ENCODE results near the gene SEZ6. TPM values are rescaled to one million over a fixed set of nuclear protein-coding genes. Genes with fewer than 3 reads are reported as not detected.

Gene SEZ6
- total RNA-seq, 1 experiment from 2014 or later: not detected

DNA sequence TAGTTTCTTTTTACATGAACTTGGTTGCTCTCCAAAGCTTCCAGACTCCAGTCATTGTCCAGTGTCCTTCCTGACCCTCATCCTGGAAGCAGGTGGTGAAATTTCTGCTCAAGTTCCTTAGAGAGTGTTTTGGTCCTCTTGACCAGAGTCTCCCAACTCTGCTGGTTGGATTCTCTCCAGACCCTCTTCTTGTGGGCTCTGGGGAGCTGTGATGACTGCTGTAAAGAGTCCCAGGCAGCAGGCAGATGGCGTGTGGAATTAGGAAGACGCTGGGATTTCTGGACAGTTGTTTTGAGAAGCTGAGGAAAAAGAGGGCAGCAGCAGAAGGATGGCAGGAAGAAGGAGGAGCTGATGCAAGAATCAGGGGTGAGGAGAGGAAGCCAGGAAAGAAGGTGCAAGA is 1.6 kb upstream of the SEZ6 start:
- DNase-seq (ENCODE audit: low read depth): no peak

DNA sequence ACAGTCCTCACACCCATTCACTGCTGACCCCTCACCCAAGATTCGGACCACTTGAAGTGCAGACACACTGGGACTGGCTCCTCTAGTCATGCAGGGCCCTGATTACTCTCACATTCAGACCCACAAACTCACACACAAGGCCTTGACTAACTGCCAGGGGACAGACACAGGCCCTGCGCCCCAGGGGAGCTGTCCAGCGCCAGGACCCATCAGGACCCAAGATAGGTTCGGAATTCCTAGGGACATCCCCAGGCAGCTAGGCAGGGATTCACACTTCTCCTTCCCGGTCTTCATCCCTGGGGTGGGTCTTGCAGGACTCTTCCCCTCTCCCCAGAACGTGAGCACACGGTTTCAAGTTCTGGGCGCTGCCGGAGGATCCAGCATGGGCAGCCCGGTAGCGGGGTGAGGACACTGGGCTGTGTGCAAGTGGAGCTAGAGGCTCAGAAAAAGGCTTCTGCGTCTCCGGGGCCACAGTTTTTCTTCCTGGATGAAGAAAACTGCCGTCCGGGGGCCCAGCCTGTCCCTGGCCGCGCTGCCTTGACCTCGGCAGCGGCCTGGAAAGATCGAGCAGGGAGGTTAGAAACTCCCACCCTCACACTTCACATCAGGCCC is 1.6 kb downstream of the SEZ6 start:
- DNase-seq (ENCODE audit: low read depth): peak; percentile 41

DNA sequence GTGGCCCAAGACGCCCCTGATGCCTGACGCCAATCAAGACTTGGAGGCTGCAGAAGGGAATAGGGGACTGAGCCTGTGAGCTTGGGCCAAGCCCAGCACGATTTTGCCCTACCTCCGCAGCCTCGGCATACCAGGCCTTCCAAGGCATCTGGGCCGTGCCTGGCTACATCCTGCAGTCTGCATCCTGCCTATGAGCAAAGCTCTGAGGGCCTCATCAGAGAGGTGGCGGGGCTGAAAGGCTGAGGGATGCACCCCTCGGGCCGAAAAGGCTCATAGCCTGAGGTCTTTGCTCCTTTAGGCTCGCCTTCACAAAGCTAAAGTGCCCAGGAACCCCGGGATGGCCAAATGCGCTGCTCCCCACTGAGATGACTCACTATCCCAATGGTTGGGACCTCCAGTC is 2.5 kb downstream of the SEZ6 start:
- no peak for DNase-seq (ENCODE audit: low read depth)

DNA sequence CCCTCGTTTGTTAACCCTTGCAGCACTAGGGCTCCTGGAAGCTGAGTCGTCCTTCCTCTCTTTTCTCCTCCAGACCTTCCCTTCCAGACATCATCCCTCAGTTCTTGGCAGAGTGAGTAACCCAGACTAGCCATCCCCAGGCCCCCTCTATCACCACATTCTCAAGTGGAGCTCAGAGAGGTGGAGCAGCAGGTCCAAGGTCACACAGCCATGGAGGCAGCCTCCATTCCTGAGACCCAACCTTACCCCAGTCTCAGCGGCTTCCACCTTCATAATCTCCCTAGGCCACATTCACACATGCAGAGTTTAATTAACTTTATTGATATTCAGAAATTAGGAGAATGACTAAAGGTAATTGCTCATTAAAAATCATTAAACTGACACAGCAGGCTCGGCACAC is 3.0 kb downstream of the SEZ6 start:
- no peak for DNase-seq (ENCODE audit: low read depth)

DNA sequence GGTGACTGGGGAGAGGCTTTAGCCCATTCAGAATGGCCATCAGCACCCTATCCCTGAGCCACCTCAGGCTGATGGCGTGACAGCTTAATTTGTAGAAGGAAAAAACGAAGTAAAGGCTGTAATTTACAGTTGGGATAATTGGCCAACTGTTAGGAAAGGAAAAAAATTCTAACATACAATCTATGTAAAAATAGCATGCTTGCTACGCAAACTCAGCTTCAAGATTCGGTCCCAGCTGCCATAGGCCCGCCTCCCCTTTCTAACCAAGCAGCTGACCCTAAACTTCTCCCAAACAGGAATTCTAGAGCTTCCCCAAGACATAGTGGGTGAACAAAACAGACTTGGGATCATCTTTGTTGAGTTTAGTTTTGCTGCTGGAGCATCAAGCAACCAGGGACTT is 4.9 kb downstream of the SEZ6 start:
- DNase-seq (ENCODE audit: low read depth): no peak

DNA sequence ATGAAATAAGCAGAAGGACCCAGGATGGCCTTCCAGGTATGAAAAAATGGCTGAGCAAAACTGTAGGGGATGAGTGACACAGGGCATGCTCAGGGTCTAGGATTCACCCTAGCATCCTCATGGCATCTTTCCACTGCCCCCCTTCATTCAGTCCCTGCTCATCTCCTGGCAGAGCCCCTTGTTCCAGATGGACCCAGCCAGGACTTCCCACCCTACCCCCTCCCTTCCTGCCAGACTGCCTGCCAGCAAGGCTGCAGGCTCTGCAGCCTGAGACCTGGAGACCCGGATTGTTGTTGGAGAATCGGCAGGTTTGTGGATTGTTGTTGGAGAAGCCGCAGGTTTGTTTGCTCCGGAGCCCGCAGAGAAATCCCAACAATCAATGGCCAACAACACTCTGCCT is 6.6 kb downstream of the SEZ6 start:
- no peak for DNase-seq (ENCODE audit: low read depth)

DNA sequence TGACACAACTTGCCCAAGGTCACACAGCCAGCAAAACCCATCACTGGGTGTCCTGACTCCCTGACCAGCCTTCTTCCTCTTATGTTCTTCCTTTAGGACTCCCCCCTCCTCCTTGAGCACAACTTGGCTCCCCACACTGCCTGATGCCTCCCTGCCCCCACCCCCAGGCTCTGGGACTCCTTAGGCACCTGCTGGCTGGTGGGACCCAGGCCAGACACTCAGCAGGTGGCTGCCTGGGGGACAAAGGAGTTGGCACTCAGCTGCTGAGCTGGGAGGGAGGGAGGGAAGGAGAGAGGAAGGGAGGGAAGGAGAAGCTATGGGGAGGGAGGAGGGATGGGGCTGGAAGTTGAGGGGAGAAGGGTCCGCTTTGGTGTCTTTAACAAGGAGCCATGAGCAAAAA is 8.0 kb downstream of the SEZ6 start:
- no peak for DNase-seq (ENCODE audit: low read depth)

DNA sequence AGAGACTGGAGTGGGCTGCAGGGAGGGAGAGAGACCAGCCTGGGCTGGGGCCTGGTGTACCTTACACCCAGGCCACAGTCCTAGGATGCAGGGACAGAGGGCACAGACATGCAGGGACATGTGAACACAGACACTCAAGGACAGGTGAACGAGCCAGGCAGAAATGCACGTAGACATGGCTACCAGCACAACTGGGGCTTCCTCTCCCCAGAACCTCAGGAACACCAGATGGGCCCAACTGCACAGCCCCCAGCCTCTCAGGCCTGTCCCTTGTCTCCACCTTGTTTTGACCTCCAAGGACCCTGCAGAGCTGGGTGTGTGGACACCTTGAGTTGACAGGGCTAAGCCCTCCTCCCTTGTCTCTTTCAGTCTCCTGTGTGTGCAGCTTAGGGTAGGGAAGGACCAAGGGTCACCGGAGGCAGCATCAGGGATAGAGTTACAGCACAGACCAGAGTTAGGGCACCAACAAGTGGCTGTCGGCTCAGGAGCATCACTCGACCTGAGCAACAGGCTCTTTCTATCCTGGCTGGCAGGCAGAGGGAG is 9.2 kb downstream of the SEZ6 start:
- DNase-seq (ENCODE audit: low read depth): no peak

DNA sequence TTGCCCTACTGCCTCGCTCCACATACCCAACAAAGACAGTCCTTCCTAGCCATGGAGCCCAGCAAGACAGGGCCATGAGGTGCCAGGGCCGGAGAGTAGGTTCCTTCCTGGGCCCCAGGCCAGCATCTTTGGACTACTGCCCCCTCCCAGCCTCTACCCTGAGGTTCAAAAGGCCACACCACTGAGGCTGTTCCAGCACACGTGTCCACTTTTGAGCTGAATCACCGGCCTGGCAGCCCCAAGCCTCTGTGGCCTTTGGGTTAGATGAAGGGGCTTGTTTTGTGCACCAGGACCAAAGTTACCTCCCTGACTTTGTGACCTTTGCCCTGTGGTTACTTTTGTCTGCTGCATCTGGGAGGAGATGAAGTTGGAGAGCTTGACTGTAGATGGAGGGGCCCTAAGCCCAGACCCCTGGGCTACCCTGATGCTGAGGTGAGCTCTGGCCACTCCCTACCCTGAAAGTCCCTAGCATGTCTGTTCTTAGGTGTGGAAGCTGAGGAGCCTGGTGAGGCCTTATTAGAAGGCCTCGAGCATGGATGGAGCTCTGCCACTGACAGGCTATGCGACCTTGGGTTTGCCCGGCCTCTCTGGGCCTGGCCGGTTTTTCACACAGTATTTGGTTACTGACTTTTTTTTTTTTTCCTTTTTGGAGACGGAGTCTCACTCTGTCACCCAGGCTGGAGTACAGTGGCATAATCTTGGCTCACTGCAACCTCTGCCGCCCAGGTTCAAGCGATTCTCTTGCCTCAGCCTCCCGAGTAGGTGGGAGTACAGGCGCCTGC is 12.0 kb downstream of the SEZ6 start:
- peak; percentile 10 for DNase-seq (ENCODE audit: low read depth)

DNA sequence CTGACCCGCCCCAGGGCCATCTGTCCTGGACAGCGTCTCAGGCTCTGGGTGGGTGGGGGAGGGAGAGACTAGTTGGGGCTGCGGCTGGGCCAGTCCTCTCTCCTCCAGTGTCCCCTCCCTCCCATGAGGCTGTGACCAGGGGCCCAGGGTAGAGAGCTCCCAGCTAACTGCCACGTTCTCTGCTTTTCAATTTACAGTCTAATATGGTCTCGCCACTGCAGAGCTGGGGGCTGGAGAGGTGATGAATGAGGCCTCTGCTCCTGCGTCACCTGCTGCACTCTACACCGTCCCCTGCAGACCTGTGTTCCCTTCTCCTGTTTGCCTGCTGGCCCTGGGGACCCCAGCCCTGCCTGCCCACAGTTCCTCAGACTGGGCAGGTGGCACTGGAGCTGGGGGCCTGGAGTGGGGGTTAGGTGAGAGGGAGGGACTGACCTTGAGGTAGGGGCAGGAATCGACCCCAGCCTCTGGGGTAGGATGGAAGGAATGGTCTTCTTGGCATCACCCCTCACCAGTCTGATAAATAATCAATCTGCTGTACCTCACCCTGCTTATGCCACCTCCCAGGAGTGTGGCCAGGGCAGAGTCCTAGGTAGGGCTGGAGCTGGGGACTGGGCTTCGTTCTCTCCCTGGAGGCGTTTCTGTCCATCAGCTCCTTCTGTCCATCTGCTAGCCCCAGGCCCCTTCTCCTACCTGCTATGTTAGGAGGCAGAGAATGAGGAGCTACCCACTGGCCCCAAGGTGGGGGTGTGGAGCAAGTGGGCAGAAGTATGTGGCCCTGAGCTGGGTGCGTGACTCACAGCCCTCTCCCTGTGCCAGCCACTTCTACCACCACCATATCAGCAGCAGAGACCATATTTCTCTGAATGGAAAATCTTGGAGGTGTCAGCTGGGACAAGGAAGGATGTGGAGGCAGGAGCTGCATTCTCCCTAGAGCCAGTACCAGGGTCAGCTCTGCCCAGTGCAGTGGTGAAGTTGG is 12.9 kb downstream of the SEZ6 start:
- DNase-seq (ENCODE audit: low read depth): peak; percentile 28

DNA sequence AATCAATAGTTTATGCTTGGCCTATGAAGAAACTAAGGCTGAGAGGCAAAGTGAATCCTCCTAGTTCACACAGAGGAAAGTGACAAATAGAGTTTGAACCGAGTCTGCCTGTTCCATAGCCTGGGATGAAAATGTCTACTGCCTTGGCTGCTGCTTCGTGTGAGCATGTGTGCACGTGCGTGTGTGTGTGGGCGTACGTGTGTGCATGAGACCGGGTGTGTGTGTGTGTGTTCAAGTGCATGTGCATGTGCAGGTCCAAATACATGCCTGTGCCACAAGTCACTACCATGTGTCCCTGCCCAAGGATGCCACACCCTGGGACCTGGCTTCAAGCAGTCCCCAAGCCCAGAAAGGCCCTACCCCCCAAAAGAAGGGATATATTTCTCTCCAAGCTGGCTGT is 13.6 kb downstream of the SEZ6 start:
- no peak for DNase-seq (ENCODE audit: low read depth)

DNA sequence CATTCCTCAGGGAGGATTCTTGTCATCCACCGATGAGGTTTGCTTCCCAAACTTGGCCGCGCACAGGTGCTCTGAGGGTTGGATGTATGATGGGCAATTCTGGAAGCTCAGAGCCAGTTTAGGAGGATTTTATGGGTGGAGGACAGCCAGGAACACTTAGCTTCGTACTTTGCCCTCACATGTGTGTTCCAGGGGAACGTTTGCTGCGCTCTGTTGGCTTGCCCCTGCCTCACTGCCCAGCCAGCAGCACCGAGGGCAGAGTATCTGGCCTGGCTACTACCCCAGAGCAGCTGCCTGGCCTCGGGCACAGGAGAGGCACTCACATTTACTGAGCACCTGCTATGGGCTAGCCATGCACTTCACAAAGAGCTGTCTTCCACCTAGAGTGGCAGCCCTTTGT is 14.1 kb downstream of the SEZ6 start:
- DNase-seq (ENCODE audit: low read depth): no peak

DNA sequence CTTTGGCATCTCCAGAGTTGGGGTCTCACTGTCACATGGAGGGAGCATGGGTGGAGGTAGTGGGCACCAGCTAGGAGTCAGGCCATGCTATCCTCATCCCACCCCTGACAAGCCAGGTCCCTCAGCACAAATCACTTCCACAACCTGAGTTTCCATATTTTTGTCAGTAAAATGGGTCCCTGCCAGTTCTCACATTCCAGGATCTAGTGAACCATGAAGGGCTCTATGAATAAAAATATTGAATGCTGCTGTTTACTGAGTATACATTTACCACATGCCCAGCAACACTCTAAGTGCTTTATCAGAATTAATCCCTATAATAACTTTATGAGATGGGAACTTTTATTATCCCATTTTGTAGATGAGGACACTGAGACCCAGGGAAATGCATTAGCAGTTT is 16.8 kb downstream of the SEZ6 start:
- DNase-seq (ENCODE audit: low read depth): no peak

DNA sequence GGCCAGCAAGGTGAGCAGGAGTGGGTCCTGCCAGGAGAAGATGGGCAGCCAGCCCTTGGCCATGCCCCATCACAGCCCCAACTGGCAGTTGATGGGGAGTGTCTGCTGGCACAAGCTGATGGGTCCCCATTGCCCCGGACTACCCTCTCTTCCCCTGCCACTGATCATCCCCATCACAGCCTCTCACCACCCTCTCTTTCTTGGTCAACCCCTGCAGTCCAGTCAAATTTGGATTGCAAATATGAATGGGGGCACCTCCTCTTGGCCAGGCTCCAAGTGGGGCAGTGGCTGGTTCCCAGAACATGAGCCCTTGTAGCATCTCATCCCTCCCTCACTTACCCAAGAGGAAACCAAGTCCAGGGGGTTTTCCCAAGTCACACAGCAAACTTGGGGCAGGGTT is 17.4 kb downstream of the SEZ6 start:
- DNase-seq (ENCODE audit: low read depth): no peak

DNA sequence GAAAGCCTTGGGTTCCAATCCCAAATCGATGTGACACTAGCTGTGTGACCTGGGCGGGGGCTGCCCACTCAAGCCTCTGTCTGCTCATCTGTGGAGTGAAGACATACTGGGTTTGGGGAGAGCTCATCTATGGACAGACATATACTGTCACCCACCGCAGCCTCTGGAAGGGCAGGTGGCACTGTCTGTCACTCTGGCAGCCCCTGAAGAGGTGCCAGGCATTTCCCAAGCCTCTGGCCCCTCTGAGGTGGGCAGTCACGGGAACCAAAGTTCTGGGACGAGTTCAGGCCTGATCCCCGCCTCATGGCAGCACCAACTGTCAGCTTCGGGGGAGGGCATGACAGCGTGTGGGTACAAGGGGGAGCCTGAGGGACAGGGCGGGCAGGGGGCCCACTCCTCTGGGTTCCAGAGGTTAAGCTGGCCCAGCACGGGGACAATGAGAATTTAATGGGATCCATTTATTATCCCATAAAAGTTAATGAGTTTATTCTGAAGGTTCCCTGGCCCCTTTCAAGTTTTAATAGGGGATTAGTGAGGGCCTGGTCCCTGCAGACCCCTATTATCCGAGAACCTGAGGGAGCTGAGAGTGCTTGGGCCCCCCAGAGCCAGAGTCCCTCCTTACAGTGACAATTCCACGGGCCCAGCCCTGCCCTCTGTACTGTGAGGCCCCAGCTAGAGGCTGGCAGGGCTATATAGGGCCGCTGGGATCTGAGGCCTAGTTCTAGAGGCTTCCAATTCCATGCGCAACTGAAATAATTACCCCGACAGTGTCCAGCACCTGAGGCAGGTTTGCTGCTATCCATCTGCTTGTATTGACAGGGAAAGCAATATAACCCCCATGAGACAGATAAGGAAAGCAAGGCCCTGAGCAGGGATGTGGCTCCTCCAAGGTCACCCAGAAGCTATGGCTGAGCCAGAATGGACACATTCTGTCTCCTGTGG is 18.8 kb downstream of the SEZ6 start:
- DNase-seq (ENCODE audit: low read depth): no peak

DNA sequence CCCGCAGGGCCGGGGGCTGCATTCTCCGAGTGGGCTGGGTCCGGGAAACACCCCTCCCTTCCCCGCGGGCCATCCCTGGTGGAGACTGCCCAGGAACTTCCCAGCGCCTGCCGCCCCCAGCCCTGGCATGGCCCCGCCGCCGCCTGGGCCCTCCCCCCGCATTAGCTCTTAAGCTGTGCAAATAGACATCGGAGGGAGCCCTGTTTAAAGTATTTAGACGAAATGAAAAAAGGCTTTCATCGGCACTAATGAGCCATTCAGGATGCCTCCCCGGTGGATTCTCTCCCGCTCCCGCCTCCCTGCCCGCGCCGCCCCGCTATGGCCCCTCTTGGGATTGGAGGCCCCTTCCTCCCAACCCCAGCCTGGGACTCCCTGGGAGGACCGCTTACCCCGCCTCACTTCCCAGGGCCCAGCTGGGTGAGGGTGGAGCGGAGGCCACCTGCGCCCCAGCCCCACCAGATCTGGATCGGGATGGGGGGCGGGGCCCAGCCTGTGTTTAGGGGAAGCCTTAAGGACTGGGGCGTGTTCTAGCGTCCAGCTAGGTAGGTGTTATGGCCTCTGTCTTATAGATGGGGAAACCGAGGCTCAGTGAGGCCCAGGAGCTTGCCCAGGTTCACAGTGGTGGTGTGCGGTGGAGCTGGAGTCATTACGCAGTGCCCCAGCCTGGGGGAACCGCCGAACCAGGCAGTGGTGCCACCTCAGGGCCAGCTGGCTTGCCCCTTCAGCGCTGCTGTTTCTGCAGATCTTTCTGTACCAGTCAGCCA is 19.7 kb downstream of the SEZ6 start:
- DNase-seq (ENCODE audit: low read depth): no peak

DNA sequence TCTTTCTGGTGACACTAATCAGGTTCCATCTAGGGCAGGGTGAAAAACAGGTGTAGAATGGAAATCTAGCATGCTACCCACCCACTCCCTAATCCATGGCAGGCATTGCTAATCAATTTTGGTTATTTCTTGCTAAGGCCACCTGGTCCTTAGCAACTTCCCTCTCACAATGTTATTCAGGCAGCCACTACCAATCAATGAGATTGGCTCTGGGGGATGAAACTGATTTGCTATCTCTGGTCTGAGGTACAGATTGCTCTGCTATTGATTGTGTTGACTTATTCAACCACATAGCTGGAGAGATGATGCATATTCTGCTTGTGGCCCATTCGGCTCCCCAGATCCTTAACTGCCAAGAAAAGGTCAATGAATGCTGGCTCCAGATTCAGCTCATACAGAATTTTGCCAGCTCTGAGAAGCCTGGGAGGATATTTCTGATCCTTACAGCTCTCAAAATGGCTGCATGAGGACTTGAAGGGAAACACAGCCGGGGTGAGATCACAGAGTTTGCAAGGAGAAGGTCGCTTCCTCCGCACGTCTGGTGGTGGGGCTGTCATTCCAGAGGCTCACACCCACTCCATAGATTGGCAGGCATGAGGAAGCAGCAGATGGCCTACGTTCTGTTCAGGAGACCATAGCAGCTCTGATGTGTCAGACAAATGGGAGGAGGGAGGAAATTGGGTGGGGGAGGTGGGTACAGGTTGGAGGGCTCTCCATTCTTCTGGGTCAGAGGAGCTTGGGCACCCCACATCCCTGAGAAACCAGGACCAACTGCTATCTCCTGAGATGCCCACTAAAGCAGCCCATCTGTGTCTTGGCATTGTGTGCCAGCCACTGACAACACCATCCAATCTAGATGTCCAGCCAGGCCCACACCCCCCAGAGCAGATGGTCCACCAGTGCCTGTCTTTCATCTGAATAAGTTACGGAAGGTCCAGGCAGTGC is 22.3 kb downstream of the SEZ6 start:
- no peak for DNase-seq (ENCODE audit: low read depth)

DNA sequence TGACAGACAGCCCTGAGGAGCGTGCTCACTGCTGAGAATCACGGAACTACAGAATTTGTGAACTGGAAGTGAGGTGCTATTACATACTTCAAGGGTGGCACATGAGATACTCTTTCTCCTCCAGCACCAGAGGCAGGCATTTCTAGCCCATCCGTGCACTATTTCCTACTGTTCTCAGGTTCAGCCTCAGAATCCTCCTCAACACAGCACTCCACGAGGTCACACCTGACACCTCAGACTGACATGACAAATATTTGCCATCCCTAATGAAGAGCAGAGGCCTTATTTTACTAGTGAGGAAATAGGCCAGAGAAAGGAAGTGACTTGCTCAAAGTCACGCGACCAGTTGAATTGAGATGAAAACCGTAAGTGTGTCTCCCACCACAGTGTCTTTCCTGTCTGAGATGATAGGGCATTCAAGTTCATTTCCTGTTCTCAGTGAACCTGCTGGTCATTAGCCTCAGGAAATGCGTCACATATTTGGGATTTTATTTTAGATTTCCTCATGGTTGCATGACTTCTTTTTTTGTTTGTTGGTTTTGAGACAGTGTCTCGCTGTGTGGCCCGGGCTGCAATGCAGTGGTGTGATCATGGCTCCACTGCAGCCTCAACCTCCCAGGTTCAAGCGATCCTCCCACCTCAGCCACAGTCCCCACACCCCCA is 23.6 kb downstream of the SEZ6 start:
- peak; percentile 47 for DNase-seq (ENCODE audit: low read depth)

Data from RPMI7951 (cell line).